ENCODE data around the gene SLC26A1. TPM values are rescaled to one million over a fixed set of nuclear protein-coding genes. Genes with fewer than 3 reads are reported as not detected.

Gene SLC26A1
- total RNA-seq, 1 experiment from 2014 or later = 0.68 TPM

DNA sequence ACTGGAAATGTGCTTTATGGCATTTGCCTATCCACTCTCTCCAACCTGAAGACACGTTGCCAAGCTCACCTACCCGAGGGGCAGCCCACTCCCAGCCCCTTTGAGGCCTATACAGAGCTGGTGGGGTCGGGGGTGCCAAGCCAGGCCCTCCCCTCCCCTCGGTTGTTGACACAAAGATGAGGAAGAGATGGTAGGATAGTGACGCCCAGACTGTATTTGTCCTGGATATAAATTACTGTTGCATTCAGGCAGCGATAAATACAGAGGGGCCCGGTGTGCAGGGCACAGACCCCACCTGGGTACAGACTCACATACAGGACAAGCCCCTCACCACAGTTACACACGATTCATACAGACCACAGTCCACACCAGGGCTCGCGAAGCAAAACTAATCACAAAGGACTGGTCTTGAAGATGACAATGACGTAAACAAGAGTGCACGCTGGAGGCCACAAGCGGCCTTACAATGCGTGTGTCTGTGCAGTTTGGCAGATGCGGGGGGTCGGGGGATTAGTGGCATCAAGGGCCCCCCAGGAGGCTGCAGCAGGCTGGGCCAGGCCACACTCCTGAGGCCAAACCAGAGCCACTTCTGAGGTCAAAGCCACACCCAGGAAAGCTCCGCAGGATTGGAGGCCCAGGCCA is 34.4 kb downstream of the SLC26A1 start:
- CTCF ChIA-PET = no interaction called here
- Mint-ChIP-seq H3K27me3 (ENCODE audit: unreplicated experiment) (no peaks in the 10 kb centered on the region), H3K9me3 (ENCODE audit: low read depth, unreplicated experiment) (no peaks in the 10 kb centered on the region), H3K36me3 (ENCODE audit: insufficient read depth, unreplicated experiment) (peaks cover 17% of the 10 kb centered on the region), H3K27ac (ENCODE audit: unreplicated experiment) (no peak overlapping the region), H3K4me3 (ENCODE audit: low read depth, unreplicated experiment) (no peak overlapping the region), H3K4me1 (ENCODE audit: low read depth, unreplicated experiment) (no peaks in the 10 kb centered on the region)
- TF ChIP-seq, protein P1, sequence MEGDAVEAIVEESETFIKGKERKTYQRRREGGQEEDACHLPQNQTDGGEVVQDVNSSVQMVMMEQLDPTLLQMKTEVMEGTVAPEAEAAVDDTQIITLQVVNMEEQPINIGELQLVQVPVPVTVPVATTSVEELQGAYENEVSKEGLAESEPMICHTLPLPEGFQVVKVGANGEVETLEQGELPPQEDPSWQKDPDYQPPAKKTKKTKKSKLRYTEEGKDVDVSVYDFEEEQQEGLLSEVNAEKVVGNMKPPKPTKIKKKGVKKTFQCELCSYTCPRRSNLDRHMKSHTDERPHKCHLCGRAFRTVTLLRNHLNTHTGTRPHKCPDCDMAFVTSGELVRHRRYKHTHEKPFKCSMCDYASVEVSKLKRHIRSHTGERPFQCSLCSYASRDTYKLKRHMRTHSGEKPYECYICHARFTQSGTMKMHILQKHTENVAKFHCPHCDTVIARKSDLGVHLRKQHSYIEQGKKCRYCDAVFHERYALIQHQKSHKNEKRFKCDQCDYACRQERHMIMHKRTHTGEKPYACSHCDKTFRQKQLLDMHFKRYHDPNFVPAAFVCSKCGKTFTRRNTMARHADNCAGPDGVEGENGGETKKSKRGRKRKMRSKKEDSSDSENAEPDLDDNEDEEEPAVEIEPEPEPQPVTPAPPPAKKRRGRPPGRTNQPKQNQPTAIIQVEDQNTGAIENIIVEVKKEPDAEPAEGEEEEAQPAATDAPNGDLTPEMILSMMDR (IDR thresholded peaks at IDR 0.05; ENCODE audit: unreplicated experiment) = no peak
- no peak for DNase-seq
- intact Hi-C loops (cut with micrococcal nuclease; ENCODE audit: unreplicated experiment) = no loop called here
- BruUV-seq (replicated peaks) = no TSS peak

DNA sequence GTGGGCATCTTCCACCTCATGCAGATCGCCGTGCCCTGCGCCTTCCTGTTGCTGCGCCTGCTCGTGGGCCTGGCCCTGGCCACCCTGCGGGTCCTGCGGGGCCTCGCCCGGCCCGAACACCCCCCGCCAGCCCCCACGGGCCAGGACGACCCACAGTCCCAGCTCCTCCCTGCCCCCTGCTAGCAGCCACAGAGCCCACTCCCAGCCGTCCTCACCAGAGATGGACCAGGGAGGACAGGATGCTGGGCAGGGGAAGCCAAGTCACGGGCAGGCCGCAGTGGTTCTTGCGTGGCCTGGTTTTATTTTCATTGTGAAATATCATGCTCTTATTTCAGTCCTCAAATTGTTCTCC is 34.9 kb downstream of the SLC26A1 start:
- no TSS peak for BruUV-seq (replicated peaks)
- intact Hi-C loops (cut with micrococcal nuclease; ENCODE audit: unreplicated experiment) = no loop called here
- CTCF ChIA-PET = no interaction called here
- Mint-ChIP-seq H3K36me3 (ENCODE audit: insufficient read depth, unreplicated experiment) (peaks cover 17% of the 10 kb centered on the region), H3K9me3 (ENCODE audit: low read depth, unreplicated experiment) (no peaks in the 10 kb centered on the region), H3K4me1 (ENCODE audit: low read depth, unreplicated experiment) (no peaks in the 10 kb centered on the region), H3K27me3 (ENCODE audit: unreplicated experiment) (no peaks in the 10 kb centered on the region), H3K4me3 (ENCODE audit: low read depth, unreplicated experiment) (no peak overlapping the region), H3K27ac (ENCODE audit: unreplicated experiment) (no peak overlapping the region)
- DNase-seq = no peak
- TF ChIP-seq, protein P1 (IDR thresholded peaks at IDR 0.05; ENCODE audit: unreplicated experiment) = no peak

- DNase-seq = no peak
- no peaks in the 10 kb centered on the region for H3K4me1 Mint-ChIP-seq (ENCODE audit: low read depth, unreplicated experiment)
- H3K36me3 Mint-ChIP-seq (ENCODE audit: insufficient read depth, unreplicated experiment) = peaks cover 17% of the 10 kb centered on the region
- no peak overlapping the region for H3K4me3 Mint-ChIP-seq (ENCODE audit: low read depth, unreplicated experiment)
- CTCF ChIA-PET = no interaction called here
- no peaks in the 10 kb centered on the region for H3K9me3 Mint-ChIP-seq (ENCODE audit: low read depth, unreplicated experiment)
- TF ChIP-seq, protein P1 (IDR thresholded peaks at IDR 0.05; ENCODE audit: unreplicated experiment) = no peak
- H3K27me3 Mint-ChIP-seq (ENCODE audit: unreplicated experiment) = no peaks in the 10 kb centered on the region
- H3K27ac Mint-ChIP-seq (ENCODE audit: unreplicated experiment) = no peak overlapping the region
- intact Hi-C loops (cut with micrococcal nuclease; ENCODE audit: unreplicated experiment) = no loop called here
- BruUV-seq (replicated peaks) = no TSS peak
These were observed 35.5 kb downstream of the SLC26A1 start for GRCh38 chr4:957581-958313.

- no peaks in the 10 kb centered on the region for H3K27me3 Mint-ChIP-seq (ENCODE audit: unreplicated experiment)
- DNase-seq = no peak
- CTCF ChIA-PET = no interaction called here
- H3K27ac Mint-ChIP-seq (ENCODE audit: unreplicated experiment) = no peak overlapping the region
- H3K4me1 Mint-ChIP-seq (ENCODE audit: low read depth, unreplicated experiment) = no peaks in the 10 kb centered on the region
- no peaks in the 10 kb centered on the region for H3K9me3 Mint-ChIP-seq (ENCODE audit: low read depth, unreplicated experiment)
- intact Hi-C loops (cut with micrococcal nuclease; ENCODE audit: unreplicated experiment) = no loop called here
- no peak overlapping the region for H3K4me3 Mint-ChIP-seq (ENCODE audit: low read depth, unreplicated experiment)
- no TSS peak for BruUV-seq (replicated peaks)
- TF ChIP-seq, protein P1 (IDR thresholded peaks at IDR 0.05; ENCODE audit: unreplicated experiment) = no peak
- peaks cover 17% of the 10 kb centered on the region for H3K36me3 Mint-ChIP-seq (ENCODE audit: insufficient read depth, unreplicated experiment)
These were observed 36.0 kb downstream of the SLC26A1 start for GRCh38 chr4:957231-957580.

Measured in Calu3 (cell line).